Activated B cell treated with CpG ODN at 0.5 μM for 24 hours (primary cell): ENCODE data around the gene PCOLCE2. TPM values are rescaled to one million over a fixed set of nuclear protein-coding genes. Genes with fewer than 3 reads are reported as not detected.

Experiments used
- ATAC-seq: fragments of 200-7000 bp; cut with Tn5 transposase; one replicate; pipeline ENCODE4 v1.10.0; 2021; ENCODE audit warnings: low read depth, mild to moderate bottlenecking, moderate library complexity
- CTCF ChIA-PET: fragments of 350-600 bp; sonication (Branson Sonifier 250); formaldehyde crosslinking; loops from one replicate; lab custom pipeline; 2021; ENCODE audit warnings: antibody characterized with exemption; lab: Charles Lee
- POLR2A ChIA-PET: fragments of 350-600 bp; sonication (Branson Sonifier 250); formaldehyde crosslinking; loops from one replicate; lab custom pipeline; 2021; ENCODE audit warnings: antibody characterized with exemption; lab: Charles Lee
- DNase-seq: peaks from one replicate; pipeline ENCODE4 v3.0.0; 2022
- H3K27ac Mint-ChIP-seq: one replicate; pipeline ENCODE4 v1.8.0; 2020; ENCODE audit warnings: mixed read lengths
- H3K27me3 Mint-ChIP-seq: one replicate; pipeline ENCODE4 v1.8.0; 2021; ENCODE audit warnings: mixed read lengths
- H3K36me3 Mint-ChIP-seq: one replicate; pipeline ENCODE4 v1.8.0; 2021; ENCODE audit warnings: low read depth, mixed read lengths
- H3K4me1 Mint-ChIP-seq: one replicate; pipeline ENCODE4 v1.8.0; 2021; ENCODE audit warnings: mixed read lengths
- H3K4me3 Mint-ChIP-seq: one replicate; pipeline ENCODE4 v1.8.0; 2020; ENCODE audit warnings: mild to moderate bottlenecking, mixed read lengths
- H3K9me3 Mint-ChIP-seq: one replicate; pipeline ENCODE4 v1.8.0; 2020; ENCODE audit warnings: mixed read lengths
- intact Hi-C: fragments of 100-400 bp; cut with micrococcal nuclease; formaldehyde crosslinking; loops from one replicate; pipeline ENCODE4 v1.15.1; 2024
- total RNA-seq: library from RNA; stranded (reverse); gene quantifications from 2 replicates; pipeline ENCODE4 v1.2.3, GENCODE V29; 2022
- TF ChIP-seq, protein P1 (sequence below): fragments of 200-600 bp; IDR thresholded peaks from one replicate; pipeline ENCODE4 v1.8.0; 2022; ENCODE audit warnings: antibody characterized with exemption, mild to moderate bottlenecking

The PCOLCE2 gene
- total RNA-seq, 1 donor from 2014 or later: not detected

DNA sequence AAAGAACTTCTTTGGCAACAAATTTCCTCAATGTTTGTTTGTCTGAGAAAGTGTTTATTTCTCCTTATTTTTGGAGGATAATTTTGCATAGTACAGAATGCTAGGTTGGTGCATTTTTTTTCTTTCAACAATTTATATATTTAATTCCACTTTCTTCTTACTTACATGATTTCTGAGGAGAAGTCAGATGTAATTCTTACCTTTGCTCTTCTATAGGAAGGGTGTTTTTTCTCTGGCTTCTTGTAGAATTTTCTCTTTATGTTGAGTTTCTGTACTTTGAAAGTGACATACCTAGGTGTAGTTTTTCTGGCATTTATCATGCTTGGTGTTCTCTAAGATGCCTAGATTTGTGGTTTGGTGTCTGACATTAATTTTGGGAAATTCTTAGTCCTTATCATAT, 34.8 kb upstream of the PCOLCE2 start:
- Mint-ChIP-seq H3K9me3 (peaks cover 7% of the 10 kb centered on the region), H3K36me3 (no peaks in the 10 kb centered on the region), H3K4me1 (no peaks in the 10 kb centered on the region), H3K27ac (no peak overlapping the region), H3K27me3 (peaks cover 31% of the 10 kb centered on the region), H3K4me3 (no peak overlapping the region)
- ATAC-seq (no peak), DNase-seq (no peak)
- TF ChIP-seq, protein P1, sequence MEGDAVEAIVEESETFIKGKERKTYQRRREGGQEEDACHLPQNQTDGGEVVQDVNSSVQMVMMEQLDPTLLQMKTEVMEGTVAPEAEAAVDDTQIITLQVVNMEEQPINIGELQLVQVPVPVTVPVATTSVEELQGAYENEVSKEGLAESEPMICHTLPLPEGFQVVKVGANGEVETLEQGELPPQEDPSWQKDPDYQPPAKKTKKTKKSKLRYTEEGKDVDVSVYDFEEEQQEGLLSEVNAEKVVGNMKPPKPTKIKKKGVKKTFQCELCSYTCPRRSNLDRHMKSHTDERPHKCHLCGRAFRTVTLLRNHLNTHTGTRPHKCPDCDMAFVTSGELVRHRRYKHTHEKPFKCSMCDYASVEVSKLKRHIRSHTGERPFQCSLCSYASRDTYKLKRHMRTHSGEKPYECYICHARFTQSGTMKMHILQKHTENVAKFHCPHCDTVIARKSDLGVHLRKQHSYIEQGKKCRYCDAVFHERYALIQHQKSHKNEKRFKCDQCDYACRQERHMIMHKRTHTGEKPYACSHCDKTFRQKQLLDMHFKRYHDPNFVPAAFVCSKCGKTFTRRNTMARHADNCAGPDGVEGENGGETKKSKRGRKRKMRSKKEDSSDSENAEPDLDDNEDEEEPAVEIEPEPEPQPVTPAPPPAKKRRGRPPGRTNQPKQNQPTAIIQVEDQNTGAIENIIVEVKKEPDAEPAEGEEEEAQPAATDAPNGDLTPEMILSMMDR: no peak
- ChIA-PET POLR2A (no interaction called here), CTCF (no interaction called here)
- intact Hi-C loops: no loop called here

DNA sequence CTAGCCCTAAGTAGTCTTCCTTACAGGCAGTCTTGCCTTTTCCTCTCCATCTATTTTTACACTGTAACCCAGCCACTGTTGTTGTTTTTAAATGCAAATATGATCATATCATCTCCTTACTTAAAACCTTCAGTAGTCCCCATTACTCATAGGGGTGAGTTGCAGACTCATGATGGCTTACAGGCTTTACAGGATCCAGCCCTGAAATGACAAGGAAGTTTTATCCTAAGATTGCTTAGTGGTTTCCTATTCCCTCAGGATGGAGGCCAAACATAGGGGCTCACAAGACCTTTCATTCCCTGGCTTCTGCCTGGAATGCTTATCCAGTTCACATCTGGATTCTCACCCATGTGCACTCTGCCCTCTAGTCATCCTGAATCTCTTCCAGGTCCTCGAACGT, 27.7 kb upstream of the PCOLCE2 start:
- peaks cover 5% of the 10 kb centered on the region for H3K27me3 Mint-ChIP-seq
- no peaks in the 10 kb centered on the region for H3K4me1 Mint-ChIP-seq
- H3K36me3 Mint-ChIP-seq: no peaks in the 10 kb centered on the region
- TF ChIP-seq, protein P1: no peak
- no peaks in the 10 kb centered on the region for H3K9me3 Mint-ChIP-seq
- no peak overlapping the region for H3K27ac Mint-ChIP-seq
- ChIA-PET CTCF (no interaction called here), POLR2A (no interaction called here)
- DNase-seq (no peak), ATAC-seq (no peak)
- intact Hi-C loops: no loop called here
- no peak overlapping the region for H3K4me3 Mint-ChIP-seq

DNA sequence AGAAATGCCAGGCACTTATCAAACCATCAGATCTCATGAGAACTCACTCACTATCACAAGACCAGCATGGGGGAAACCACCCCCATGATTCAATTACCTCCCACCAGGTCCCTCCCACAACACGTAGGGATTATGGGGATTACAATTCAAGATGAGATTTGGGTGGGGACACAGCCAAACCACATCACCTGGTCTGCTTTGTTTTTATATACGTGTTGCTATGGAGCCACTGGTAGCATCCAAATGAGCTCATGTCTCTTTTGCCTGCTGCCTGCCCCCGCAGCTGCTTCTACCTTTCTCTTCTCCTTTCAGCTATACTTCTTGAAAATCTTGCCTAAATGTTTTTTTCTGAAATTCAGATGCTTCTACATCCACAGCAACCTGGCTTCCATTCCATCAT, 26.8 kb upstream of the PCOLCE2 start:
- no peak overlapping the region for H3K4me3 Mint-ChIP-seq
- CTCF ChIA-PET: no interaction called here
- DNase-seq: no peak

DNA sequence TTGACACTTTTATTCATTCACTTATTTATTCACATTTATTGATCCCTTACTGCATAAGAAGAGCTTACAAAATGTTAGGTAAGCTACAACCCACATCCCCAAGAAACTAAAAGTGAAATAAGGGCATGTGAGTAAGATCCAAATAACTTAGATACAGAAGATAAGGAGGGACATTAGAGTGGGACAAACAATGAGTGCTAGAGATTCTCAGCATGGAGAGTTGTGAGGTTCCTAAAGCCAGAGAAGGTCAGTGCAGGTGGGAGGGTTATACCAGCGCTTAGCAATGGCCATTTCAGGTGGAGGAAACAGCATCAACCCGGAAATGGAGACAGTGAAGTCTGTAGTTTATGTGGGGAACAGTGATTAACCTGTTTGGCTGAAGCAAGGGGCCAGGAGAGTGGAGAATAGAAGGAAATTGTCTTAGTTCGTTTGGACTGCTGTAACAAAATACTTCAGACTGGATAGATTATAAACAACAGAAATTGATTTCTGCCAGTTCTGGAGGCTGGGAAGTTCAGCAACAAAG, 25.5 kb upstream of the PCOLCE2 start:
- ATAC-seq (no peak), DNase-seq (no peak)
- ChIA-PET POLR2A (no interaction called here), CTCF (no interaction called here)
- Mint-ChIP-seq H3K36me3 (no peaks in the 10 kb centered on the region), H3K4me3 (no peak overlapping the region), H3K27me3 (peaks cover 12% of the 10 kb centered on the region), H3K4me1 (no peaks in the 10 kb centered on the region), H3K27ac (no peak overlapping the region), H3K9me3 (no peaks in the 10 kb centered on the region)
- intact Hi-C loops: no loop called here
- TF ChIP-seq, protein P1: no peak

More for the DNA sequence above, 26.8 kb upstream of the PCOLCE2 start:
- H3K4me1 Mint-ChIP-seq: no peaks in the 10 kb centered on the region
- POLR2A ChIA-PET: no interaction called here
- H3K27ac Mint-ChIP-seq: no peak overlapping the region
- H3K36me3 Mint-ChIP-seq: no peaks in the 10 kb centered on the region
- TF ChIP-seq, protein P1: no peak
- no peak for ATAC-seq
- H3K9me3 Mint-ChIP-seq: no peaks in the 10 kb centered on the region
- H3K27me3 Mint-ChIP-seq: peaks cover 5% of the 10 kb centered on the region
- intact Hi-C loops: no loop called here

DNA sequence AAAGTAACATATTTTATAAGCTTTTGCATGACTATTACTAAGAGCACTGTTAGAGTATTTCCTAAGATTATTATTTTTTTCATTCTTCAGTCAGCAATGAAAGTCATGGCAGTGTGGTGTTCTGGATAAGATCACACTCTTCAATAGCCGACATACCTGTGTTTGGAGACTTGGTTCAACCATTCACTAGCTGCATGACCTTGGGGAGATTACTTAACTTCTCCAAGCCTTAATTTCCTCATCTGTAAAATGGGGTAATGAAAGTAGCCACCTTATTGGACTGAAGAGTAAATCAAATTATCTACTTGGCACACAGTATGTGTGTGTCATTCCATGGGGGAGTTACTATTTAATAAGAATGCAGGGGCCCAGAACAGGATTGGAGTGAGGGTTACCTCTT, 24.5 kb upstream of the PCOLCE2 start:
- CTCF ChIA-PET: no interaction called here
- H3K4me3 Mint-ChIP-seq: no peak overlapping the region
- H3K27ac Mint-ChIP-seq: no peak overlapping the region
- no peaks in the 10 kb centered on the region for H3K4me1 Mint-ChIP-seq
- no peaks in the 10 kb centered on the region for H3K9me3 Mint-ChIP-seq
- ATAC-seq (no peak), DNase-seq (no peak)
- TF ChIP-seq, protein P1: no peak
- intact Hi-C loops: no loop called here
- no peaks in the 10 kb centered on the region for H3K36me3 Mint-ChIP-seq
- peaks cover 12% of the 10 kb centered on the region for H3K27me3 Mint-ChIP-seq
- POLR2A ChIA-PET: no interaction called here
